ENCODE results near the gene TRUB1.
A peak's percentile ranks its signal among the peaks of the same experiment; 100 is the strongest.
"Not testable (repeated sequence)": the region's sequence is repeated elsewhere in the genome, so short reads cannot be mapped to it uniquely, and the experiment has no call there.

TRUB1 gene

DNA sequence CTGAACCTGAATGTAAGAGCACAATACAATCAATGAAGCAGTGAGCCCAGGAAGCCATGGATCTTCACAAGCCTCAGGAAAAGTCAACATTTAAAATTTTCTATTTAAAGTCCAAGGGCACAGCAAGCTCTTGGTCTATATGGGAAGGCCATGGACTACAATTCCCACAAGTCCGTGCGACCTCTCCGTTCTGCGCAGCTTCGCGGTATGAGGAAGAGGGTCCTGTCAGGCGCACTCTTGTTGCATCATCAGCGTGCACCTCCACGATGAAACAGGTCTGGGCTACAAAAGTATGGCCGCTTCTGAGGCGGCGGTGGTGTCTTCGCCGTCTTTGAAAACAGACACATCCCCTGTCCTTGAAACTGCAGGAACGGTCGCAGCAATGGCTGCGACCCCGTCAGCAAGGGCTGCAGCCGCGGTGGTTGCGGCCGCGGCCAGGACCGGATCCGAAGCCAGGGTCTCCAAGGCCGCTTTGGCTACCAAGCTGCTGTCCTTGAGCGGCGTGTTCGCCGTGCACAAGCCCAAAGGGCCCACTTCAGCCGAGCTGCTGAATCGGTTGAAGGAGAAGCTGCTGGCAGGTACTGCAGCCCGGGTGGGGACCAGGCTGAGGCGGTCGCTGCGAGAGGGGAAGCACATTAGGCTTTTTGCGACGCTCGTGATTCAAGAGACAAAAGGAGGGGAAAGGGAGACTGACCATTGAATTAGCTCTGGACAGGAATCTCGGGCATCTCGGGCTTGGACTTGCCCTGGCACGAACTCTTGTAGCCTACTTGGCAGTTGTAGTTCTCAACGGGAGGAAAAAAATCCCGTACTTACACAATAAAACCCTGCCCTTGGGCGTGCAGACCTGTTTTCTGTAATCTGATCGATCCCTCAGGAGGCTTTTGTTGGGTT is at the start of gene TRUB1:
TSS of gene TRUB1 (plus strand) at position 234 of the 894 bp plus-strand sequence. CDS start at position 293, 59 bp downstream.
- peak; percentile 91 for DNase-seq

DNA sequence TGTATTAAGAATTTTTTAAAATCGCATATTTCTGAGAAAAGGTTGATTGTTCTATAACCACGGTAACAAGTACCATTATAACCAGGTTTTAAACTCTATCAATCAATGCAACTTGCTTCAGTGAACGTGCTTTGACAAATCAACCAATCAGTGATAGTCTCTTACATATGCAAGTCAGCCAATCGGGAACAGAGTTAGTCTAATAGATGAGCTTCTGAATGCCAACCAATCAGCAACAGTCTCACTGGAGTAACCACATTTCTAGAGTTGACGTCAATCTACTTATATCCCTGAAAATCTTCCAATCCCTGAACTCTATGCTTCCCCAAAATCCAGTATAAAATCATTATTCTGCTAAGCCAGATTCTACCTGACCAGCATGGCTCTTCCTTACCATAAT is 44.7 kb upstream of the TRUB1 start:
- no peak for DNase-seq

DNA sequence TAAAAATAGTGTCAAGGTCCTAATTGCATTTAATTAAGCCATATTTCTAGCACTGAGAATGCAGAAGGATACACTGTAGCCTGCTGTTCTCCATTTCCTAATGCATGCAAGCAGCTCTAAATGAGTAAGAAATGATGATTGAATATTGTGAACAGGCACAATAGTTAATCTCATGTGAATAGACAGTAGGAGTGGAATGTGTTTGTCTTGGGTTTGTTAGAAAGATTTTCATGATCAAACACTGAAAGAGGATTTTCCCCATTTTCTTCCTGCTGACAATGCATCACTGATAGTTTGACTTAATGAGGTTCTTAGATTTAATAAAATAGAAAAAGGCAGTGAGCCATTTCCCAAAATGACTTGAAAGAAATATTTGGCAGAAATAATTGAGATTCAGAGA is 43.1 kb upstream of the TRUB1 start:
- no peak for DNase-seq

DNA sequence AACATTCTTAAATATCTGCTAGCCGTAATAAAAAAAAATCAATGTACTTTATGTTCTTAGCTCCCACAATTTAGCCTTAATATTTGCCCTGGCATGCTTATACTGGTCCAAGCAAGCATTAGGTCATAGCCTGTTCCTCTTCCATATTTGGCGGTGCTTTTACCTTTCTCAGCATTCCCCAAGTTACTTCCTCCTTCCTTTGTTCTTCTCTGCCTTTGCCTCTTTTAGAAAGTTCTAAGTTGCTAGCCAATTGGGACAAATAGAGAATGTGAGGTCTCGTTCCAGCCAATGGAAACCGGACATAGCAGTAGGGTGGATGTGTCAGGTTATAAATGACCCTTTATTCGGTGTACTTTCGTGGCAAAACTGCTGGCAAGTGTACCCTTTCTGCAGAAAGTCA is 41.0 kb upstream of the TRUB1 start:
- not testable (repeated sequence) for DNase-seq

DNA sequence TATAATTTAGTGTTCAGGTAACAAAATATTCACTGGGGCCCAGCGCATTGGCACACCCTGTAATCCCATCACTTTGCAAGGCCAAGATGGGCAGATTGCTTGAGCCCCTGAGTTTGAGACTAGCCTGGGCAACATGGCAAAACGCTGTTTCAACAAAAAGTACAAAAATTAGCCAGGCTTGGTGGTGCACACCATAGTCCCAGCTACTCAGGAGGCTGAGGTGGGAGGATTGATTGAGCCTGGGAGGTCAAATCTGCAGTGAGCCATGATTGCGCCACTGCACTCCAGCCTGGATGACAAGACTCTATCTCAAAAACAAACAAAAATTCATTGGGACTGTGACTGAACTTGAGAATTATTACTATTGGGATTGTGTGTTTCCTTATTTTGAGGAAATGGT is 40.4 kb upstream of the TRUB1 start:
- DNase-seq: no peak

DNA sequence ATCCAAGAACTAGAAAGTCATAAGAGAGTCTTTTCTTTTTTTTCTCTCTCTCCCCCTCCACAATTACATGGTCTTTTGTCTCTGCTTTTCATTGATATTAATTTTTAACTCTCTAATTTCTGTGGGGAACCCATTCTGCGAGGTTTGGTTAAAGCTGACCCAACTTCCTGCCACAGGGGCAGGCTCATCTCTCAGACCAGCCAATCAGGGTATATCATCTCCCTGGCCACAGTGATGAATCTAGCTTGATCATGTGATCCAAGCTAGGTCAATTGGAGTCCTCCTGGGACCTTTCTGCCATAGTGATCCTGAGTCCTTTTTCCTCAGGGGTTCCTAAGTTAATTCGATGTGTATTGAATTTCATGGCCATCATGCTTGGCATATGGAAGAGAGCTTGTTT is 38.0 kb upstream of the TRUB1 start:
- DNase-seq: no peak

DNA sequence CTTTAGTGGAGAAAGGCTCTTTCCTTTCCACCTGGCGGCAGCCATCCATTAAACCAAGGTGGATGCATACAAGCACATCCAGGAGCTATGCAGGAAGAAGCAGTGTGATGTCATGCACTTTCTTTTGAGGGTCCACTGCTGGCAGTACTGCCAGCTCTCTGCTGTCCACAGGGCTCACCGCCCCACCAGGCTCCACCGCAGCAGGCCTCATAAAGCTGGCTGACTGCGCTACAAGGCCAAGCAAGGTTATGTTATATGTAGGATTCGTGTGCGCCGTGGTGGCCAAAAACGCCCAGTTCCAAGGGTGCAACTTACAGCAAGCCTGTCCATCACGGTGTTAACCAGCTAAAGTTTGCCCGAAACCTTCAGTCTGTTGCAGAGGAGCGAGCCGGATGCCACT is 37.3 kb upstream of the TRUB1 start:
- DNase-seq: no peak

DNA sequence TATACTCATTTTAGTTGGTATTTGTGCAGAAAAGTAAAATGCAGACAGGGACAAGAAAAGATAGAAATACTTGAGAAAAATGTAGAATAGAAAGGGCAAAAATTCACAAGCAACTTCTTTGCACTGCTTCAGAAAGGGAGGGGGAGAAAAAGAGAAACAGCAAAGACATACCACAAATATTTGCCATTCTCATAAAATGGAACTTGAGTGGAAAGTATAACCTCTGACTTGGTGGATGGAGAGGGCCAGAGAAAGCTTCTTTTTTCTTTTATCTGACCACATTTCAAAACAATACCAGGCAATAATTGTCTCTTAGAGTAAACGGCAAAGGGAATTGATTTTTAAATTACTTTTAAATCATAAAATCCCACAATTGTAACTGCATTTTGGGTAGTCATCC is 35.8 kb upstream of the TRUB1 start:
- no peak for DNase-seq

DNA sequence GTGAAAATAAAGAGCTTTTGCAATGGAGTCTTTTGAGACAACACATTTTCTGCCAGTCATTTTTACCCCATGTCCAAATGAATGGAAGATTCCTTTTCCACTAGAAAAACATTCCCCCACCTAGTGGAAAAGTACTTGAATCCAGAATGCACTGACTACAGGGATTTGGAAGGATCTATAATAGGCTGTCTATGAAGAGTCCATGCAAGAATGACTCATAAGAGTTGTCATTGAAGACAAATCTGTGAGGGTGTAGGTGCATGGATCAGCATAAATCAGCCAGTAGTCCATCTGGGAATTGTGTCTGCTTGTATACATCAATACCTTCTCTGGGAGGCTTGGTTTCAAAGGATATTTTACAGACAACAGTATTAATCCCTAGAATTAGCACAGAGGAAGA is 32.5 kb upstream of the TRUB1 start:
- DNase-seq: no peak

DNA sequence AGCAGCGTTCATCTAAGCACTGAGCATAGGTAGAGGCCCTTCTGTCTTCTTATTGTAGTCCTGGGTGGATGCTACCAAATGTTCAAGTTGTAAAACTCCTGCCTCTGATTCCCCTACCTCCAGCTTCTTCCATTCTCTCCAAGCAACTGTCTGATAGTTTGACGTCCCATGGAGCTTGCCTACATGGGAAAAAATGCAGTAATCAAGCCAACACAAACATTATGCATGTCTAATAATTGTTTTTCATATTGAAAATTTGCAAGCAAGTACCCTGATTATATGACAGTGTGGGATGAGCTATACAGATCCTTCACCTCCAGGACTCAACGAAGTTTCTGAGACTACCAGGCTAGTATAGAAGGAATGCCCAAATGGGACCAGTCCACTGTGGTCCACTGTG is 31.0 kb upstream of the TRUB1 start:
- DNase-seq: no peak

DNA sequence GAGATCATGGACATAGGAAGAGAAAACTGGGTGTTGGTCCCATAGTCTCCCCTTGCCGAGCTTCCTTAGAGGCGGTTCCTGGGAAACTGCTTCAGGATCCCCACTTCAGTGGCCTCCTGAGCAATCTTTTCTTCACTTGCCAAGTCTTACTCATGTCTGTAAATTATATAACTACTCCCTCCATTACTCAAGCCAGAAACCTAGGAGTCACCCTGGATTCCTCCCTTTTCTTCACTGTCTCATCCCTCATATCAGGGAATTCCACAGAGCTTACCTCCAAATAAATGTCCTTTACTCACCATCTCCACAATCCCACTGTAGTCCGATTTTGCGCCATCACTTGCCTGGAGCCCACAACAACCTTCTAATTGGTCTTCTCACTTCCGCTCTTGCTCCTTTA is 29.1 kb upstream of the TRUB1 start:
- DNase-seq: no peak

DNA sequence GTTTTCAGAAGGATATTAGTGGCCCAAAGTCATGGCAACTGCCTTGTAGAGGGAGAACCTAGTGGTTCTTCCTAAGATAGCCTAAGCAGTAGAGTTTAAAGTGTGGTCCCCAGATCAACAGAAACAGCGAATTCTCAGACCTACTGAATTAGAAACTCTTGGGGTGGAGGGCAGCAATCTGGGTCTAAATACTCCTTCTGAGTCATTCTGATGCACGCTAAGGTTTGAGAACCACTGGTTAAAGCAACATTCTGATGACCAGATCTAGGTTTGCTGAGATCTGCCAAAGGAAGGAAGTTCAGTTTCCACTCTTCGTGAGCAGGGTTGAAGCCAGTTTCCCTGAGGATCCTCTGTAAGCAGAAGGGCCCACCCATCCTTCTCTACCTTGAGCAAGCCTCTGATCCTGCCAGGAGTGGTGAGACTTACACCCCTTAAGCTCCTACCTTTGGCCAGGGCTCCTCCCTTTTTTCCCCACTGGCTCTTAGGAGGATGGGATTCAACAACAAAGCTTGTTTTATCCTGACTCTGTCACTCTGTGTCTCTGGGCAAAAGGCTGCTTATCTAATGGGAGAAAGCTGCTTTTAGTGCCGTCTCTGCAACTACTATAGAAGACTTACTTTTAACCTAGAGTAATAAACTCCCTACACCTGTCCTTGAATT is 26.8 kb upstream of the TRUB1 start:
- DNase-seq: no peak

DNA sequence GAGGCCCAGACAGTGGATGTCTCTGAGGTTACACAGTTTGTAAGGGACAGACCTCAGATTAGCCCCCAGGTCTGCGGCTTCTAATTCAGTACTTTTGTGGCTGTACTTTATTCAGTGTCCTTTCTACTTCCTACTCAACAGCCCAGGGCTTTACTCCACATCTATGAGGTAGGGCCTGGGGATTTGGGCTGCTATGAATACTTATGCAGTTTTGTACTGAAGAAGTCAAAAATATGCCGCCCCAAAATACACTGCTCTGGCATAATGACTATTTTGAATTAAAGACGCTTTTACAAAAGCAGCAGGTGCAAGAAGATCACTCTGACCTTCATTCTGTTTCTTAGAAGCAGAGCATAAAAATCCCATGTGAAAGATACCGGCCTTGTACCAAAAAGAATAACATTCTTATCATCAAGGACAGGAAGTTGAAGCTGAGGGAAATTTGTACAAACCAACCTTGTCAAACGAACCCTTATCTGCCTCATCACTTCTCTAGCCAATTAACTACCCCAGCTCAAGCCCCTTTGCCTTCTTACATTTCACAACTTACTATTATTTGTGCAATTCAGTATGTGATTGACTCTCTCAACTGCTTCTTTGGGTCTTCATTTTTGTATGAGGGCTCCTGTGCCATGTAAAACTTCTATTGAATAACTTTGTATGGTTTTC is 26.1 kb upstream of the TRUB1 start:
- no peak for DNase-seq

DNA sequence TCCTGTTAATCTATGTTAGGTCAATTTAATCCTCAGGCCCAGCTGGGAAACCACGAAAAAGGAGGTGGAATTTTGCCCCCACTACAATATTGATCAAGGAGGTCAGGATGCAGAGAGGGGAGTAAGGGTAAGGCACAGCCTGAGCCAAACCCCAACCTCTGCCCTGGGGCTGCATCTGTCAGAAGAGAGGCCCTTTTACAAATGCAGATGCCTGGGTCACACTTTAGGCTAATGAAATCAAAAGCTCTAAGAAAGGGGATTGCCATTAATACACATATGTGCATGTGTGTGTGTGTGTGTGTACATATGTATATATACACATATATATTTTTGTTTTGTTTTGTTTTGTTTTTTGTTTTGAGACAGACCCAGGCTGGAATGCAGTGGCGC is 25.5 kb upstream of the TRUB1 start:
- DNase-seq: no peak

DNA sequence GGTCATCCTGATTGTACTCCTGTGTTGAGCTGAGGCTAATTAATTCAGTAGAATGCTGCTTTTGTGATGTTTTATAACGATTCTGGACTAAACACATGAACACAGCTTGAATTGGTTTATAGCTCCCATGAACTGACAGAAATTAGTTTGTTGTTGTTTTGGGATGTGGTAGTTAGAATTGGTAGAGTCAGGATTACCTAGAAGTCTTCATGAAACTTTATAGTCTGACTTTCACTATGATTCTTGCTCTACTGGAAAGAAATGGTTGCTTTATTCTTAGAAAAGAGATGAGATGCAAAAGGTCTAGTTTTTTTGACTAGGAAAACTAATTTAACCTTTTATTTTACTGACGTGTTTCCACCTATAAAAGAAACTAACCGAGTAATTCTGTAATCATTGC is 23.4 kb upstream of the TRUB1 start:
- no peak for DNase-seq

DNA sequence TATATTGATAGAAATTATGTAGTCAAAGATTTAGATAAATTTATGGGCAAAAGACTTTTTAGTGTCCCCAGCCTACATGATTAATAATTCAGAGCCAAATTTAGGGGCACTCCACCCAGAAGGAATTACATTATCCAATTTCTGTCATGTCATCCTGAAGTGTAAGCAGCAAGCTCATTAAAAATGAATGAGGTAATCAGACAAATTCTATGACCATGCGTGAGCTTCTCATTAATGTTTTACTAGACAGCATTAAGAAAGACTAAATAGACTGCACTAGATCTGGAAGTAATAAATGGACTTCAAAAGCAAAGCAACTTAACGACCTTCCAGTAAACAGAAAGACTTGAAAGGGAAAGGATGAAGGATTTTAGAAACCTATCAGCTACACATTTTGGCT is 22.7 kb upstream of the TRUB1 start:
- DNase-seq: no peak

DNA sequence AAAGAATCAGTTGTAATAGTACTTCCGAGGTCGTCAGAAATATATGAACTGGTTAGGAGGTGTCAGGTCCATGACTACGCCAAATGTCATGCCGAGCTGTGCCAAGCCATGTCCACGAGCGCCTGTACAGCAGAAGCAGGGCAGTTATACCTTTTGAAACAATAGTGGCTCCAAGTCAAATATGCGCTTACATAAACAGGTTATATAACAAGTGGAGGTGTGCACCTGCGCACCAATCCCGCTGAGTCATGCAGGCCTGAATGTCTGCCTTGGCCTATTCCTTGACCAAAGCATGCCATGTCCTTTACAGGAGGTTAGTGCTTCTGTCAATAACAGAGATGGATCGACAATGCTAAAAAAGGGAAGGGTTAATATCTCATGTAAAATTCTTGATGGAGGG is 21.3 kb upstream of the TRUB1 start:
- no peak for DNase-seq

DNA sequence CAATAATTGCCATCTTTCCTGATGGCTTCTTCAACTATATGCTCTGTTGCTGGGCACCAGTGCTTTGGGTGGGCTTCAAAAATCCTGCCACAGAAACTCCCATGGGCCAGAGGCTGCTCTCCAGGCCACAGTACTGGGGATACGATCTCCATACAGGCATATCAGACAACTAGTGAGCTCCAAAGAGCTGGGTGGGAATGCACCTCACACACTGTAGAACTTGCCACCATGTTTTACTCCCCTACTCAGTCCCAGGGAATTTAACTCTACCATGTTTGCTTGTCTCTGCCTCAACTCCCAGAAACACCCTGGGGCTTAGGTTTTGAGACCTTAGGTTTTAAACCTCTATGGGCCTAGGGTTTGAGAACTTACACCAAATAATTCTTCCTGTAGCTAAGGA is 20.5 kb upstream of the TRUB1 start:
- DNase-seq: no peak

DNA sequence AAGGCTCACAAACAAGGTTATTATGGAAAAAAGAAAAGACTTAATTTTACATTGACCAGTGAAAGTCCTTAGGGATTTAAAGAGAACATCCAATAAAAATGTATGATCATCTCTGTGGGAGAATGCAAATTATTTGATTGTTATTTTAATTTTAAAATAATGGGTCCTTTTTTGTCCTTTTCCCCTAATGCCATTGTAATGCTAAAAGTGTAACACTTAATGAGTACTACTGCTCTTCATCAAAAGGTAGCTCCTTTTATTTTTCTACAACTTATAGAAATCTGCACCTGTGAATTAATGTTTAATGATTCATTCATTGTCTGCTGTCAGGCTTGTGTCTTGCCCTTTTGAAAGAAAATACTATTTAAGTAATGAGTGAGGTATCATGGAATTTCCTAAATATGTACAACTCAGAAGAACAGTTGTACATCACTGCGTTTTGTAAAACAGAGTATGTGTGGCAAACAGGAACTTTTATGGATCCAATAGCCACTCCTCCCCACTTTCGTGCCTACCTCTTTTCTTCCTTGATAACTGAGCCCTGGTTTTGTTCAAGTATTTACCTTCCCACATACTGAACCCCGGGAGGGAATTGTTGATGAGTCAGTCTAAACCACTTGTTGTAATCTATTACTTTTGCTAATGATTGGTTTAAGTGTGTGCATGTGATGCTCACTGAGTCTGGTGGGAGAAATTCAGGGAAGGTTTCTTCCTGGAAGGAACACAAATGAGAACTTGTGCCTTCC is 19.9 kb upstream of the TRUB1 start:
- no peak for DNase-seq

DNA sequence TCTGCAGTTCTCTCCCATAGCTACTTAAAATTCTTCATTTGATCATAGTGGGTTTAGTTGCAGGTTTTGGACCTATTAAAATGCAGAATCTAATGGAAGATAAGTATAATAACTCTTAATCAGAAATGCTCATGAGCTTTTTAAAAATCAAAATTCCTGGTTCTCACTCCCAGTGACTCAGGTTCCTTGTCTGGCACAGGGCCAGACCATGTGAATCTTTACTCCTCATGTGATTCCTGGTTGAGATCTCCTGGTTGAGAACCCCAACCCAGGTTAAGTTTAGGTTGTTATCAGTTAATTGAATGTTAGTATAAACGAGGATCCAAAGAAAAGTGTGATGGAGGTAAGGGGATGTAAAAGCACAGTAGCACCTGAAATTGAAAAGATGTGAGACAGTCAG is 17.5 kb upstream of the TRUB1 start:
- no peak for DNase-seq

DNA sequence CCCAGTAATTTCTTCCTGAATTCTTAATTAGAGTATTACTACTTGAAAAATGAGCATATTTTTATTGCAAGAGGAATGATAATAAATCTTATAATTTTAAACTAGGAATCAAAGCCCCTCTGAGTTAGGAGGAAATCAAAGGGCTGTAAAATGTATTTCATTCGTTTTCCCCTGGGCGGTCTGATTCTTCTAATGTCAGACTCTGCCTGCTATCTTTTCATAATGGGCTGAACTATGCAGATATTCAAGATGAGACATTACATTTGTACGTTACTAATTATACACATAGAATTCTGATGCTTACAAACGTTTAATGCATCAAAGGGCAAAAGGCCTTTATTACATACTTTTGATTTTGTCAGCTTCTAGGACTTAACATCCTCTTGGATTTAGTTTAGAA is 16.0 kb upstream of the TRUB1 start:
- no peak for DNase-seq

DNA sequence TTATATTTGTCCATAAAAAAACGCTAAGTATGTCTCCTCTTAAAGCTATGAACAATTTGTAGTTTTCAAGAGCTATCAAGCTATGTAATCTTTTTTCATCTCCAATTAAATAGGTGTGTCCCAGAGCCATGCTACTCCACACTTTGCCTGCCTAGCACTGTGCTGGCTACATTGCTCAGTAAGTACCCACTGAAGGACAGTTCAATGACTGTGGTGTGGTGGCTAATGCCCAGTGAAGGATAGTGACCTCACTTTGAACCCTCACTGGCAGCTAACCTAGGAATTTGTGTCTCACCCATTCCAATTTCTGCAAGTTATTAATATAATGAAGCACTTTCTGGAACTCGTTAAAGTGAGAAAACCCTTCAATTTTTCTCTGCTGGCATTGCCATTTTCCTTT is 14.4 kb upstream of the TRUB1 start:
- no peak for DNase-seq
